CD4-positive, alpha-beta T cell (primary cell): ENCODE results near the gene COL6A2. TPM values are rescaled to one million over a fixed set of nuclear protein-coding genes. Genes with fewer than 3 reads are reported as not detected.
A peak's percentile ranks its signal among the peaks of the same experiment; 100 is the strongest.

Source experiments
- ATAC-seq: fragments of 200-7000 bp; cut with Tn5 transposase; one replicate; pipeline ENCODE4 v1.10.0; 2022; ENCODE audit warnings: mild to moderate bottlenecking; ENCODE audit not compliant: poor library complexity
- CTCF ChIA-PET: fragments of 350-600 bp; sonication (Branson Sonifier 250); formaldehyde crosslinking; loops from one replicate; lab custom pipeline; 2021; ENCODE audit warnings: antibody characterized with exemption, inconsistent platforms; lab: Charles Lee
- POLR2A ChIA-PET: fragments of 350-600 bp; sonication (Branson Sonifier 250); formaldehyde crosslinking; loops from one replicate; lab custom pipeline; 2021; ENCODE audit warnings: antibody characterized with exemption, inconsistent platforms; lab: Charles Lee
- DNase-seq, 14 experiments: peaks; one replicate each; pipeline ENCODE4 v3.0.0-alpha.2; 2013 to 2020; ENCODE audit warnings: mixed read lengths in 2 of 14
- H3K27ac ChIP-seq, 2 donors: one replicate each; pipeline versions ENCODE4 v1.5.1 to v1.7.0; 2013; ENCODE audit warnings: low read length in 2 of 2, low read depth in 1 of 2, mild to moderate bottlenecking in 1 of 2
- H3K27me3 ChIP-seq, 2 experiments: 1 replicate in 1 of 2; 2 replicates in 1 of 2; pipeline versions ENCODE4 v1.6.1 to v1.7.0; 2013; ENCODE audit warnings: low read length in 2 of 2, control low read depth in 1 of 2, mild to moderate bottlenecking in 1 of 2, moderate library complexity in 1 of 2; ENCODE audit not compliant: insufficient read depth in 2 of 2, control insufficient read depth in 1 of 2
- H3K36me3 ChIP-seq: one replicate; pipeline ENCODE4 v1.6.1; 2013; ENCODE audit warnings: low read length, control low read depth; ENCODE audit not compliant: insufficient read depth
- H3K4me1 ChIP-seq: one replicate; pipeline ENCODE4 v1.6.1; 2013; ENCODE audit warnings: low read length, control low read depth; ENCODE audit not compliant: insufficient read depth
- H3K4me3 ChIP-seq: one replicate; pipeline ENCODE4 v1.5.1; 2013; ENCODE audit warnings: mild to moderate bottlenecking, low read length, moderate library complexity
- H3K9me3 ChIP-seq, 2 experiments: 1 replicate in 1 of 2; 2 replicates in 1 of 2; pipeline versions ENCODE4 v1.6.1 to v1.7.0; 2013; ENCODE audit warnings: low read length in 2 of 2, mild to moderate bottlenecking in 2 of 2, control low read depth in 1 of 2, moderate library complexity in 1 of 2; ENCODE audit not compliant: control insufficient read depth in 1 of 2, insufficient read depth in 1 of 2
- H3K27ac Mint-ChIP-seq: one replicate; pipeline ENCODE4 v1.8.0; 2020; ENCODE audit warnings: mixed read lengths
- H3K27me3 Mint-ChIP-seq: one replicate; pipeline ENCODE4 v1.8.0; 2021; ENCODE audit warnings: mixed read lengths
- H3K36me3 Mint-ChIP-seq: one replicate; pipeline ENCODE4 v1.8.0; 2021; ENCODE audit warnings: low read depth, mixed read lengths
- H3K4me1 Mint-ChIP-seq: one replicate; pipeline ENCODE4 v1.8.0; 2021; ENCODE audit warnings: low read depth, mixed read lengths
- H3K4me3 Mint-ChIP-seq: one replicate; pipeline ENCODE4 v1.8.0; 2020; ENCODE audit warnings: mild to moderate bottlenecking, mixed read lengths
- H3K9me3 Mint-ChIP-seq: one replicate; pipeline ENCODE4 v1.8.0; 2020; ENCODE audit warnings: mixed read lengths
- CTCF ChIP-seq: fragments of 200-600 bp; IDR thresholded peaks from one replicate; pipeline ENCODE4 v1.8.0; 2022; ENCODE audit warnings: antibody characterized with exemption, mild to moderate bottlenecking
- intact Hi-C, 2 experiments: fragments of 100-400 bp; cut with DNase I in 1 of 2; cut with micrococcal nuclease in 1 of 2; formaldehyde crosslinking; loops; one replicate each; pipeline versions ENCODE4 v1.15.1 to v1.9.0; 2023 to 2025; cut with DNase I, micrococcal nuclease
- total RNA-seq, 174 experiments: library from RNA in 2 of 174; stranded (reverse) in 2 of 174; gene quantifications; one replicate each; pipeline ENCODE4 v1.2.3 and lab custom pipeline; 2021 to 2026

The COL6A2 gene
- total RNA-seq, 2 experiments from 2014 or later, result 24.1 to 26.4 TPM

- H3K27me3 Mint-ChIP-seq, result no peaks in the 10 kb centered on the region
- ATAC-seq, result no peak
- no peak overlapping the region for H3K27ac Mint-ChIP-seq
- DNase-seq, result peak in 2 of 14 experiments; percentile 2 to 15
- no peaks in the 10 kb centered on the region for H3K27me3 ChIP-seq
- no peak overlapping the region for H3K4me3 Mint-ChIP-seq
- peaks cover 2% of the 10 kb centered on the region for H3K36me3 ChIP-seq
- H3K36me3 Mint-ChIP-seq, result peaks cover 5% of the 10 kb centered on the region
- peaks cover 0 to 22% of the 10 kb centered on the region in 2 experiments for H3K9me3 ChIP-seq
- no peak for TF ChIP-seq CTCF
- CTCF ChIA-PET, result no interaction called here
- H3K4me3 ChIP-seq, result no peak overlapping the region
- H3K4me1 Mint-ChIP-seq, result no peaks in the 10 kb centered on the region
- intact Hi-C loops, result no loop called here
- no peaks in the 10 kb centered on the region for H3K4me1 ChIP-seq
- no peak overlapping the region for H3K27ac ChIP-seq
- POLR2A ChIA-PET, result no interaction called here
- no peaks in the 10 kb centered on the region for H3K9me3 Mint-ChIP-seq
These were observed 19.1 kb downstream of the COL6A2 start for GRCh38 chr21:46116776-46117585.

GRCh38 chr21:46117586-46118315, 19.8 kb downstream of the COL6A2 start:
- H3K27ac ChIP-seq, result no peak overlapping the region
- H3K4me1 ChIP-seq, result no peaks in the 10 kb centered on the region
- H3K36me3 ChIP-seq, result no peaks in the 10 kb centered on the region
- Mint-ChIP-seq H3K9me3 (no peaks in the 10 kb centered on the region), H3K27ac (no peak overlapping the region), H3K36me3 (peaks cover 5% of the 10 kb centered on the region), H3K27me3 (no peaks in the 10 kb centered on the region), H3K4me1 (no peaks in the 10 kb centered on the region), H3K4me3 (no peak overlapping the region)
- ChIA-PET CTCF (no interaction called here), POLR2A (no interaction called here)
- DNase-seq, result peak in 1 of 14 experiments; percentile 22
- ATAC-seq, result no peak
- no peaks in the 10 kb centered on the region for H3K27me3 ChIP-seq
- intact Hi-C loops, result no loop called here
- peaks cover 0 to 22% of the 10 kb centered on the region in 2 experiments for H3K9me3 ChIP-seq
- H3K4me3 ChIP-seq, result no peak overlapping the region
- no peak for TF ChIP-seq CTCF

- Mint-ChIP-seq H3K27me3 (no peaks in the 10 kb centered on the region), H3K4me1 (no peaks in the 10 kb centered on the region), H3K36me3 (peaks cover 4% of the 10 kb centered on the region), H3K9me3 (no peaks in the 10 kb centered on the region), H3K4me3 (no peak overlapping the region), H3K27ac (no peak overlapping the region)
- Histone ChIP-seq H3K9me3 (peaks cover 0 to 22% of the 10 kb centered on the region in 2 experiments), H3K36me3 (no peaks in the 10 kb centered on the region), H3K27ac (no peak overlapping the region), H3K27me3 (no peaks in the 10 kb centered on the region), H3K4me3 (no peak overlapping the region), H3K4me1 (no peaks in the 10 kb centered on the region)
- no peak for TF ChIP-seq CTCF
- CTCF ChIA-PET, result no interaction called here
- DNase-seq (peak in 2 of 14 experiments; percentile 2 to 26), ATAC-seq (no peak)
- POLR2A ChIA-PET, result no interaction called here
- intact Hi-C loops, result no loop called here
These were observed 20.6 kb downstream of the COL6A2 start for GRCh38 chr21:46118316-46119143.
